Osteoblast (primary cell): ENCODE results near the gene SORBS1. TPM values are rescaled to one million over a fixed set of nuclear protein-coding genes. Genes with fewer than 3 reads are reported as not detected.

Experiments used
- DNase-seq: peaks from one replicate; pipeline ENCODE4 v3.0.0; 2011; ENCODE audit warnings: low spot score, mixed read lengths; ENCODE audit not compliant: insufficient read length; ENCODE audit errors: missing footprints
- H2AFZ ChIP-seq: 2 replicates; pipeline ENCODE4 v1.6.0; 2011; ENCODE audit warnings: mild to moderate bottlenecking, low read length
- H3K27ac ChIP-seq: 2 replicates; pipeline ENCODE4 v1.5.1; 2011; ENCODE audit warnings: mild to moderate bottlenecking, low read depth, low read length, moderate library complexity
- H3K27me3 ChIP-seq: 2 replicates; pipeline ENCODE4 v1.6.0; 2012; ENCODE audit warnings: mild to moderate bottlenecking, control low read depth, inconsistent platforms, low read length, moderate library complexity; ENCODE audit not compliant: insufficient read depth
- H3K36me3 ChIP-seq: 2 replicates; pipeline ENCODE4 v1.5.1; 2011; ENCODE audit warnings: mild to moderate bottlenecking, low read length, control low read depth, moderate library complexity; ENCODE audit not compliant: insufficient read depth
- H3K4me1 ChIP-seq: 2 replicates; pipeline ENCODE4 v1.5.1; 2011; ENCODE audit warnings: mild to moderate bottlenecking, low read length, control low read depth, moderate library complexity; ENCODE audit not compliant: insufficient read depth
- H3K4me2 ChIP-seq: 2 replicates; pipeline ENCODE4 v1.6.0; 2011; ENCODE audit warnings: mild to moderate bottlenecking, low read length; ENCODE audit not compliant: insufficient read depth
- H3K4me3 ChIP-seq: fragments of 200-600 bp; sonication (generic); 3 replicates; pipeline ENCODE4 v1.5.1; 2012; ENCODE audit warnings: mild to moderate bottlenecking, low read length, inconsistent platforms; ENCODE audit not compliant: insufficient read depth
- H3K79me2 ChIP-seq: 2 replicates; pipeline ENCODE4 v1.6.0; 2012; ENCODE audit warnings: mild to moderate bottlenecking, low read length, control low read depth, inconsistent platforms; ENCODE audit not compliant: insufficient read depth
- H3K9me3 ChIP-seq: 2 replicates; pipeline ENCODE4 v1.5.1; 2011; ENCODE audit warnings: low read depth, low read length, control low read depth
- H4K20me1 ChIP-seq: 2 replicates; pipeline ENCODE4 v1.6.0; 2012; ENCODE audit warnings: mild to moderate bottlenecking, low read length, control low read depth; ENCODE audit not compliant: insufficient read depth
- CTCF ChIP-seq: IDR thresholded peaks from 2 replicates; pipeline ENCODE4 v1.5.1; 2011; ENCODE audit warnings: mild to moderate bottlenecking, low read depth, low read length, moderate library complexity; ENCODE audit errors: extremely low read depth
- total RNA-seq: library from RNA; depleted of rRNA; stranded (reverse); fragments of >200 nt; gene quantifications from 2 replicates; pipeline ENCODE4 v1.2.3, GENCODE V29; 2012

Gene SORBS1
- total RNA-seq, 1 donor, result 0.72 TPM

DNA sequence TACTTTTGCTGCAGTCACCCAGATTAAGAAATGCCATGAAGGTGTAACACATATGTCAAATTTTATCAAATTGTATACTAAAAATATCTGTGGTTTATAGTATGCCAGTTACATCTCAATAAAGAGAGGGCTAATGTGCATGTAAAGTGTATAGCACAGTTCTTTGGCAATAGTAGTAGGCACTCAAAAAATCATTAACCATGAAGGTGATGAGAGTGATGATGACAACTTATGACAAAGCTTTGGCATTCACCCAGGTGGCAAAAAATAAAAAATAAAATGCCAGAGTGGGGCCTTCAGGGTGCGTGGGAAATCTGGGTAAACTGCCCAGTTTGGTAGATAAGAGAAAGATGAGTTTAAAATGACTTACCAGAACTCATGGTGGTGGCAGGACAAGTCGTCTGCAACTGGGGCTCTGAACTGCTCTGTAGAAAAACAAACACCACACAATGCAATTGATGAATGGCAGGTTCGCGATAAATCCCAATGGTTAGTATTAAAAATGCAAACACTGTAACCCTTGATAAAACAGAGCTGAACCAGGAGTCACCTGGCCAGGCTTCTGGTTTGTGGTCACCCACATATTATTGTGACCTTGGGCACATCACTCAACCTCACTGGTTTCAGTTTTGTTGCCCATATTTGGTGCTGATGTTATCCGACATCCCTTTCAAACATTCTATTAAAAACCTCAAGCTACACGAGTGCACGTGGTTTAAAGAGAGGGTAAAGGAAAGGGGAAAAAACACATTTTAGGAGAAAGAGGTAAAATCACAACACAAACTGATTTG lies 120.2 kb downstream of the SORBS1 start:
- H3K4me3 ChIP-seq, result no peak overlapping the region
- H3K27ac ChIP-seq, result no peak overlapping the region
- no peaks in the 10 kb centered on the region for H3K36me3 ChIP-seq
- no peak for TF ChIP-seq CTCF
- no peaks in the 10 kb centered on the region for H3K9me3 ChIP-seq
- peaks cover 9% of the 10 kb centered on the region for H3K4me1 ChIP-seq
- no peaks in the 10 kb centered on the region for H3K27me3 ChIP-seq
- no peak for DNase-seq
- no peak overlapping the region for H3K4me2 ChIP-seq
- H3K79me2 ChIP-seq, result no peaks in the 10 kb centered on the region
- no peaks in the 10 kb centered on the region for H4K20me1 ChIP-seq
- H2AFZ ChIP-seq, result no peak overlapping the region

- Histone ChIP-seq H3K4me1 (peaks cover 2% of the 10 kb centered on the region), H3K9me3 (no peaks in the 10 kb centered on the region)
- DNase-seq, result no peak
Measured at GRCh38 chr10:95440038-95440725, 121.0 kb downstream of the SORBS1 start.

DNA sequence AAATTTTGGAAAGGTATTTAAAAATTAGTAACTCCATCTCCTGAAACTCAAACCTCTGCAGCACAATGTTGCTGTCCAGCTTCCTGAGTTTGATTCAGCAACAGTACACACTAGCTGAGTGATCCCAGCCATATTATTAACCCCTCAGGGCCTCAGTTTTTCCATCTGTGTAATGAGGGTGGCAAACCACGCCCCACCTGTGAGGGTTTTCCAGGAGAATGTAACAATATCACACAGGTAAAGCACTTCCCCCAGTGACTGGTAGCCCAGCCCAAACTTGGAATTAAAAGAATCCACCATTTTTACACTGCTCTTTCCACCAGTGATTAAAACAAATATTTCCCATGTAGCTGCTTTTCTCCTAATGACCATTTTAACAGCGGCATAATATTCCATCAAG lies 122.4 kb downstream of the SORBS1 start:
- Histone ChIP-seq H4K20me1 (no peaks in the 10 kb centered on the region), H3K9me3 (no peaks in the 10 kb centered on the region), H3K79me2 (no peaks in the 10 kb centered on the region), H2AFZ (no peak overlapping the region), H3K27ac (no peak overlapping the region), H3K36me3 (no peaks in the 10 kb centered on the region), H3K27me3 (no peaks in the 10 kb centered on the region), H3K4me3 (no peak overlapping the region), H3K4me1 (no peaks in the 10 kb centered on the region), H3K4me2 (no peak overlapping the region)
- no peak for DNase-seq
- TF ChIP-seq CTCF, result no peak

More at GRCh38 chr10:95440038-95440725, 121.0 kb downstream of the SORBS1 start:
- no peak overlapping the region for H3K4me2 ChIP-seq
- no peaks in the 10 kb centered on the region for H3K27me3 ChIP-seq
- no peak overlapping the region for H3K27ac ChIP-seq
- H2AFZ ChIP-seq, result no peak overlapping the region
- H3K4me3 ChIP-seq, result no peak overlapping the region
- TF ChIP-seq CTCF, result no peak
- H3K36me3 ChIP-seq, result no peaks in the 10 kb centered on the region
- no peaks in the 10 kb centered on the region for H3K79me2 ChIP-seq
- no peaks in the 10 kb centered on the region for H4K20me1 ChIP-seq

DNA sequence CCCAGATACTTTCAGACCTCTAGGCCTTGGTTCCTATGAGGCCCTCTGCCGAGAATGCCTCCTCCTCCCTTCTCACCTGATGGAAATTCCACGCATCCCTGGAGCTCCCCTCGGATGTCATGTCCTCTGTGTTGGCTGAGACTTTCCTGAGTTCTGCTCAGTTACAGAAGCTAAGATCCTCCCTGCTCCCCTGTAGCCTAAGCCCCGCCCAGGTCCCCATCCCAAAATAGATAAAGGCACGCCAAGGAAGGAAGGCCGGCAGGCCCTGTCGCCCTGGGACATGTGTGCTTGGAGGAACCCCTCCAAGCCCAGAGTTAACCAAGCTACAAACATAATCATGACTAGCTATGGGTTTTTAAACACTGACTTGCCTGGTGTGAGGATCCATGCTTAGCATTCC lies 123.5 kb downstream of the SORBS1 start:
- no peak for DNase-seq
- Histone ChIP-seq H3K27ac (no peak overlapping the region), H2AFZ (no peak overlapping the region), H3K27me3 (no peaks in the 10 kb centered on the region), H3K9me3 (no peaks in the 10 kb centered on the region), H3K4me1 (no peaks in the 10 kb centered on the region), H3K36me3 (no peaks in the 10 kb centered on the region), H3K4me3 (no peak overlapping the region), H3K4me2 (no peak overlapping the region), H4K20me1 (no peaks in the 10 kb centered on the region), H3K79me2 (no peaks in the 10 kb centered on the region)
- no peak for TF ChIP-seq CTCF
